Measurements from ENCODE around the gene RPS6KB2.

DNA sequence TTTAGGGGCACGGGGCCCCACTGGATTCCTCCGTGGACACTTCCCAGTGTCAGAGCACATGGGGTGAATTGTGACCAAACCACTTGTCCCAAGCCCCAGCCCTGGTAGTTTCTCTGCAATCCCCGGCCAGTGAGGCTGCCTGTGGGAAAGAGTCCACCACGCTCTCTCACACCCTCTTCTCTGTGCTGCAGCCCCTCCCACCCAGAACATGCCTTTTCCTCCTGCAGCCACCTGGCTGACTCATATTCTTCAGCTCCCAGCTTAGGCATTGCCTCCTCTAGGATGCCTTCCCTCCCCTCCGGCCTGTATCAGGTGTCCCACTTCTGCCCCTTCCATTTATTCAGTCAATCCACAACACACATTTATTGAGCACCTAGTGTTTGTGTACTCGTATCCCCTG lies 5.4 kb upstream of the RPS6KB2 start:
- TF ChIP-seq, protein P1, sequence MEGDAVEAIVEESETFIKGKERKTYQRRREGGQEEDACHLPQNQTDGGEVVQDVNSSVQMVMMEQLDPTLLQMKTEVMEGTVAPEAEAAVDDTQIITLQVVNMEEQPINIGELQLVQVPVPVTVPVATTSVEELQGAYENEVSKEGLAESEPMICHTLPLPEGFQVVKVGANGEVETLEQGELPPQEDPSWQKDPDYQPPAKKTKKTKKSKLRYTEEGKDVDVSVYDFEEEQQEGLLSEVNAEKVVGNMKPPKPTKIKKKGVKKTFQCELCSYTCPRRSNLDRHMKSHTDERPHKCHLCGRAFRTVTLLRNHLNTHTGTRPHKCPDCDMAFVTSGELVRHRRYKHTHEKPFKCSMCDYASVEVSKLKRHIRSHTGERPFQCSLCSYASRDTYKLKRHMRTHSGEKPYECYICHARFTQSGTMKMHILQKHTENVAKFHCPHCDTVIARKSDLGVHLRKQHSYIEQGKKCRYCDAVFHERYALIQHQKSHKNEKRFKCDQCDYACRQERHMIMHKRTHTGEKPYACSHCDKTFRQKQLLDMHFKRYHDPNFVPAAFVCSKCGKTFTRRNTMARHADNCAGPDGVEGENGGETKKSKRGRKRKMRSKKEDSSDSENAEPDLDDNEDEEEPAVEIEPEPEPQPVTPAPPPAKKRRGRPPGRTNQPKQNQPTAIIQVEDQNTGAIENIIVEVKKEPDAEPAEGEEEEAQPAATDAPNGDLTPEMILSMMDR (IDR thresholded peaks at IDR 0.05; ENCODE audit: poor library complexity, severe bottlenecking), result no peak
- TF ChIP-seq, protein P2, sequence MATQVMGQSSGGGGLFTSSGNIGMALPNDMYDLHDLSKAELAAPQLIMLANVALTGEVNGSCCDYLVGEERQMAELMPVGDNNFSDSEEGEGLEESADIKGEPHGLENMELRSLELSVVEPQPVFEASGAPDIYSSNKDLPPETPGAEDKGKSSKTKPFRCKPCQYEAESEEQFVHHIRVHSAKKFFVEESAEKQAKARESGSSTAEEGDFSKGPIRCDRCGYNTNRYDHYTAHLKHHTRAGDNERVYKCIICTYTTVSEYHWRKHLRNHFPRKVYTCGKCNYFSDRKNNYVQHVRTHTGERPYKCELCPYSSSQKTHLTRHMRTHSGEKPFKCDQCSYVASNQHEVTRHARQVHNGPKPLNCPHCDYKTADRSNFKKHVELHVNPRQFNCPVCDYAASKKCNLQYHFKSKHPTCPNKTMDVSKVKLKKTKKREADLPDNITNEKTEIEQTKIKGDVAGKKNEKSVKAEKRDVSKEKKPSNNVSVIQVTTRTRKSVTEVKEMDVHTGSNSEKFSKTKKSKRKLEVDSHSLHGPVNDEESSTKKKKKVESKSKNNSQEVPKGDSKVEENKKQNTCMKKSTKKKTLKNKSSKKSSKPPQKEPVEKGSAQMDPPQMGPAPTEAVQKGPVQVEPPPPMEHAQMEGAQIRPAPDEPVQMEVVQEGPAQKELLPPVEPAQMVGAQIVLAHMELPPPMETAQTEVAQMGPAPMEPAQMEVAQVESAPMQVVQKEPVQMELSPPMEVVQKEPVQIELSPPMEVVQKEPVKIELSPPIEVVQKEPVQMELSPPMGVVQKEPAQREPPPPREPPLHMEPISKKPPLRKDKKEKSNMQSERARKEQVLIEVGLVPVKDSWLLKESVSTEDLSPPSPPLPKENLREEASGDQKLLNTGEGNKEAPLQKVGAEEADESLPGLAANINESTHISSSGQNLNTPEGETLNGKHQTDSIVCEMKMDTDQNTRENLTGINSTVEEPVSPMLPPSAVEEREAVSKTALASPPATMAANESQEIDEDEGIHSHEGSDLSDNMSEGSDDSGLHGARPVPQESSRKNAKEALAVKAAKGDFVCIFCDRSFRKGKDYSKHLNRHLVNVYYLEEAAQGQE (IDR thresholded peaks at IDR 0.05; ENCODE audit: borderline replicate concordance), result no peak
- TF ChIP-seq SMC3 (conservative IDR thresholded peaks at IDR 0.05; ENCODE audit: poor library complexity) (no peak), POLR2AphosphoS5 (IDR thresholded peaks at IDR 0.05) (no peak), EP300 (conservative IDR thresholded peaks at IDR 0.05; ENCODE audit: poor library complexity, severe bottlenecking) (no peak), RAD21 (conservative IDR thresholded peaks at IDR 0.05) (no peak)
